ENCODE measurements around the gene ADCK1. TPM values are rescaled to one million over a fixed set of nuclear protein-coding genes. Genes with fewer than 3 reads are reported as not detected.
"Not testable (repeated sequence)": the region's sequence is repeated elsewhere in the genome, so short reads cannot be mapped to it uniquely, and the experiment has no call there.

ADCK1 gene
- total and polyA plus RNA-seq, 8 donors: 0.58 to 39.1 (median 4.0) TPM

- DNase-seq: no peak
- WGBS, 5 donors: 94 to 99% (median 97%) methylated on average over 3 of the region's 3 CpGs
- TF ChIP-seq POLR2A (IDR thresholded peaks at IDR 0.05) (no peak), EP300 (IDR thresholded peaks at IDR 0.05) (no peak), POLR2AphosphoS5 (IDR thresholded peaks at IDR 0.05) (no peak)
- TF ChIP-seq, protein P1, sequence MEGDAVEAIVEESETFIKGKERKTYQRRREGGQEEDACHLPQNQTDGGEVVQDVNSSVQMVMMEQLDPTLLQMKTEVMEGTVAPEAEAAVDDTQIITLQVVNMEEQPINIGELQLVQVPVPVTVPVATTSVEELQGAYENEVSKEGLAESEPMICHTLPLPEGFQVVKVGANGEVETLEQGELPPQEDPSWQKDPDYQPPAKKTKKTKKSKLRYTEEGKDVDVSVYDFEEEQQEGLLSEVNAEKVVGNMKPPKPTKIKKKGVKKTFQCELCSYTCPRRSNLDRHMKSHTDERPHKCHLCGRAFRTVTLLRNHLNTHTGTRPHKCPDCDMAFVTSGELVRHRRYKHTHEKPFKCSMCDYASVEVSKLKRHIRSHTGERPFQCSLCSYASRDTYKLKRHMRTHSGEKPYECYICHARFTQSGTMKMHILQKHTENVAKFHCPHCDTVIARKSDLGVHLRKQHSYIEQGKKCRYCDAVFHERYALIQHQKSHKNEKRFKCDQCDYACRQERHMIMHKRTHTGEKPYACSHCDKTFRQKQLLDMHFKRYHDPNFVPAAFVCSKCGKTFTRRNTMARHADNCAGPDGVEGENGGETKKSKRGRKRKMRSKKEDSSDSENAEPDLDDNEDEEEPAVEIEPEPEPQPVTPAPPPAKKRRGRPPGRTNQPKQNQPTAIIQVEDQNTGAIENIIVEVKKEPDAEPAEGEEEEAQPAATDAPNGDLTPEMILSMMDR (IDR thresholded peaks at IDR 0.05): no peak
- Histone ChIP-seq H3K27me3 (no peaks in the 10 kb centered on the region), H3K4me1 (no peaks in the 10 kb centered on the region), H3K4me3 (no peak overlapping the region), H3K9me3 (no peaks in the 10 kb centered on the region), H3K27ac (no peak overlapping the region), H3K36me3 (no peaks in the 10 kb centered on the region)
- intact Hi-C loops (cut with DNase I; ENCODE audit: low total_unique reads): no loop called here
Measured at GRCh38 chr14:77808250-77808649, 8.3 kb downstream of the ADCK1 start.

DNA sequence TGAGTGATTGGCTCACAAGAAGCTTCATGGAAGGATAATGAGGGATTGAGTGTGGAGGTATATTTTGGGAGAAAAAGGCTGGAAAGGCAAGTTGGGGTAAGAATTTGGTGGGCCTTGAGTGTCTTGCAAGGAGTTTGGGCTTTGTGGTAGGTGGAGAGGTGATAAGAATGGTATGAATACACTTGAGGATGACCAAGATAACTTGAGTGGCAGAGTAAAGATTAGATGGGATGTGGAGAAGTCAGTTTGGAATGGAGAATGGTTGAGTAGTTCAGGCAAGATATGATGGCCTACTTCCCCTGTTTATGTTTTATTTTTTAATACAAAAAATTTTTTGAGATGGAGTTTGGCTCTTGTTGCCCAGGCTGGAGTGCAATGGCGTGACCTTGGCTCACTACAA, 9.1 kb downstream of the ADCK1 start:
- no peak overlapping the region for H3K27ac ChIP-seq
- no peaks in the 10 kb centered on the region for H3K27me3 ChIP-seq
- no peak for DNase-seq
- TF ChIP-seq POLR2AphosphoS5 (IDR thresholded peaks at IDR 0.05): no peak
- TF ChIP-seq EP300 (IDR thresholded peaks at IDR 0.05): no peak
- TF ChIP-seq, protein P1 (IDR thresholded peaks at IDR 0.05): no peak
- no peak for TF ChIP-seq POLR2A (IDR thresholded peaks at IDR 0.05)
- no peaks in the 10 kb centered on the region for H3K9me3 ChIP-seq
- H3K4me3 ChIP-seq: no peak overlapping the region
- 94 to 100% (median 100%) methylated on average over 1 of the region's 1 CpG for WGBS, 5 donors
- no peaks in the 10 kb centered on the region for H3K36me3 ChIP-seq
- no peaks in the 10 kb centered on the region for H3K4me1 ChIP-seq
- intact Hi-C loops (cut with DNase I; ENCODE audit: low total_unique reads): no loop called here

DNA sequence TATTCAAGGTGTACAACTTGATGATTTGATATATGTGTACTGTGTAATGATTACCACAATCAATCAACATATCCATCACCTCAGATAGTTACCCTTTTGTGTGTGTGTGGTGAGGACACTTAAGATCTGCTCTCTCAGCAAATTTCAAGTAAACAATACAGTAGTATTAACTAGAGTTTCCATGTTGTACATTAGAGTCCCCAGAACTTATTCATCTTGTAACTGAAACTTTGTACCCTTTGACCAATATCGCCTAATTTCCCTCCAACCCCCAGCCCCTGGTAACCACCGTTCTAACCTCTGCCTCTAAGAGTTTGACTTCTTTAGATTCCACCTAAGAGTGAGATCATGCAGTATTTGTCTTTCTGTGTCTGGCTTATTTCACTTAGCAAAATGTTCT, 12.1 kb downstream of the ADCK1 start:
- intact Hi-C loops (cut with DNase I; ENCODE audit: low total_unique reads): no loop called here
- DNase-seq: no peak
- 68 to 90% (median 78%) methylated on average over 2 of the region's 2 CpGs for WGBS, 5 donors

GRCh38 chr14:77812682-77813081, 12.8 kb downstream of the ADCK1 start:
- H3K36me3 ChIP-seq; H3K9me3 ChIP-seq; H3K27ac ChIP-seq; intact Hi-C loops (cut with DNase I; ENCODE audit: low total_unique reads); H3K27me3 ChIP-seq; H3K4me1 ChIP-seq; H3K4me3 ChIP-seq; DNase-seq: not testable (repeated sequence)
- 54 to 72% (median 67%) methylated on average over 6 of the region's 6 CpGs for WGBS, 5 donors

More for the DNA sequence above, 12.1 kb downstream of the ADCK1 start:
- Histone ChIP-seq H3K4me1 (peaks cover 0 to 1% (median 0%) of the 10 kb centered on the region in 4 donors), H3K27ac (no peak overlapping the region), H3K27me3 (no peaks in the 10 kb centered on the region), H3K36me3 (no peaks in the 10 kb centered on the region), H3K4me3 (no peak overlapping the region), H3K9me3 (no peaks in the 10 kb centered on the region)
- TF ChIP-seq POLR2AphosphoS5 (IDR thresholded peaks at IDR 0.05) (no peak), POLR2A (IDR thresholded peaks at IDR 0.05) (no peak), EP300 (IDR thresholded peaks at IDR 0.05) (no peak)
- TF ChIP-seq, protein P1 (IDR thresholded peaks at IDR 0.05): no peak

DNA sequence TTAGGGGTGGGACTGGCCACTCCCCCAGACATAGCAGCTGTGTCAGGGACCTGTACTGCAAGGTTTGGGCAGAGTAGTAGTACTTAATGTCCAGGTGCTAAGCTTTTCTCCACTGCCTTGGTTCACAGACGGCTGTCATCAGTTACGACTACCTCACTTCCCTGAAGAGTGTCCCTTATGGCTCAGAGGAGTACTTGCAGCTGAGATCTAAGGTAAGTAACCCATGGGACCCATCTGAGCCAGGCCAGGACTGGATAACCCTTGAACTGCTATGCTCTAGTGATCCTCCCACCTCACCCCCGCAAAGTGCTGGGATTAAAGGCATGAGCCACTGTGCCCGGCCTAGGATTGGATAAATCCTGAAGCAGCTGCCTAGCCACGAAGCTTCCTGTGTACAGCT, 22.4 kb downstream of the ADCK1 start:
- H3K4me3 ChIP-seq: no peak overlapping the region
- H3K36me3 ChIP-seq: peaks cover 6 to 69% (median 56%) of the 10 kb centered on the region in 4 donors
- WGBS, 5 donors: 93 to 97% (median 94%) methylated on average over 4 to 5 of the region's 5 CpGs
- H3K27ac ChIP-seq: no peak overlapping the region
- DNase-seq: no peak
- H3K4me1 ChIP-seq: peaks cover 0 to 14% (median 5%) of the 10 kb centered on the region in 4 donors
- intact Hi-C loops (cut with DNase I; ENCODE audit: low total_unique reads): no loop called here
- H3K9me3 ChIP-seq: no peaks in the 10 kb centered on the region
- TF ChIP-seq, protein P1 (IDR thresholded peaks at IDR 0.05): no peak
- no peak for TF ChIP-seq EP300 (IDR thresholded peaks at IDR 0.05)
- TF ChIP-seq POLR2AphosphoS5 (IDR thresholded peaks at IDR 0.05): no peak
- no peak for TF ChIP-seq POLR2A (IDR thresholded peaks at IDR 0.05)
- H3K27me3 ChIP-seq: no peaks in the 10 kb centered on the region
